GM19025 (cell line): ENCODE results near the gene L3MBTL4.
"Not testable (repeated sequence)": the region's sequence is repeated elsewhere in the genome, so short reads cannot be mapped to it uniquely, and the experiment has no call there.

Experiments used
- ATAC-seq: cut with Tn5 transposase; IDR thresholded peaks from one replicate; pipeline ENCODE4 v1.9.1; 2021; ENCODE audit warnings: mild to moderate bottlenecking, low read depth, moderate library complexity; ENCODE audit not compliant: unreplicated experiment

Gene L3MBTL4

DNA sequence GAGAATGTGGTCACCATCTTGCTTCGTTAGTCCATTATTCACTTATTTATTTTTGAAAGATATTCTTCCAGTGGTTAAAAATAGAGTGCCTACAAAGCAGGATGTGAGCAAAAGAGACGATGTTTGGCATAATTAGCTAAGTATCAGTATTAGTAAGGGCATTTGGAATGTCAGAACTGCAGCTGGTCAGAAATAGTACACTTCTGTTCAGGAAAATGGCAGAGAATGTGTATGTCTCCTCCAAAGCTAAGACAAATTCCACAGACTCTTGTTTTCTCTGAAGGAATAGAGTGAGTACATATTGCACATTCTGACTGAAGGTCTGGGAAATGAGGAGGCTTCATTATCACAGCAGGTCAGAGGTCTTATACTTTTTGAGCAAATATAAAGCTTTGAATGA, 209.0 kb downstream of the L3MBTL4 start:
- no peak for ATAC-seq

GRCh38 chr18:6204476-6204875, 210.2 kb downstream of the L3MBTL4 start:
- ATAC-seq, result no peak

GRCh38 chr18:6203791-6204190, 210.9 kb downstream of the L3MBTL4 start:
- no peak for ATAC-seq

- ATAC-seq, result no peak
These were observed 211.8 kb downstream of the L3MBTL4 start for GRCh38 chr18:6202861-6203260.

- no peak for ATAC-seq
These were observed 214.4 kb downstream of the L3MBTL4 start for GRCh38 chr18:6200204-6200774.

GRCh38 chr18:6199777-6200176, 214.9 kb downstream of the L3MBTL4 start:
- no peak for ATAC-seq

- no peak for ATAC-seq
These were observed 216.1 kb downstream of the L3MBTL4 start for GRCh38 chr18:6198585-6198984.

DNA sequence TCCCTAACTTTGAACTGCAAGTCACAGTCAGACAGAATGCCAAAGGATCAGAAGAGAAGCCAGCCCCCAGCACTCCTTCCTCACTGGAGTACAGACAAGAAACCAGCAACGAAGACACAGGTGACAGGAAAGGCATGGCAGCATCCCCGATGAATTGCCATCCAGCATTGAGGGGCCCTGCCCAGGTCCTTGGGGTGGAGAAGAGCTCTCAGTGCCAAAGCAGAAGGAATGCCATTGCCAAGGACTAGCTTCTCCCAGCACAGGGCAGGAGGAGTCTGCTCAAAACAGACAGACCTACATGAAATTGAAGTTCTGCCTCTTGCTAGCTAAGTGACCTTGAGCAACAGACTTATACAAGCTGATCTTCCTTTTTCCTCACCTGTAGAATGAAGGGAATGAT, 220.1 kb downstream of the L3MBTL4 start:
- no peak for ATAC-seq

GRCh38 chr18:6185782-6186181, 228.9 kb downstream of the L3MBTL4 start:
- not testable (repeated sequence) for ATAC-seq

GRCh38 chr18:6174983-6175745, 239.5 kb downstream of the L3MBTL4 start:
- no peak for ATAC-seq

DNA sequence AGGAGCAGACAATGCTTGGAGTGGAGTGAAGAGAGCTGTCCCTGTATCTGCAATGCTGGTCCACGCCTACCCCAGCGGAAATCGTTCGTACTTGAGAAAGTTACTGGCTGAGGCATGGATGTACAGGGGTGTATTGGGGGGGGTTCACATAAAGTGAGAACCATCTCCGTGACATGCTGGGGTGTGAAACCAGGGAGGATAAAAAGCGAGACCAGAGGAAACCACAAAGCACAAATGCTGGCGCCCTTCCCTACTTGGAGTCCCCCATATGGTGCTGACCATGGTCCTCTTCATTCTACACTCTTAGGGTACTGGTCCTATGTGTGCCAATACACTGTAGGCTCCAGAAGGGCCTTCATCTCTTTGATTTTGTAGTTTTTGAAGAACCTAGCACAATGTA, 244.1 kb downstream of the L3MBTL4 start:
- ATAC-seq, result no peak

- ATAC-seq, result no peak
These were observed 253.2 kb downstream of the L3MBTL4 start for GRCh38 chr18:6161549-6161948.

GRCh38 chr18:6159426-6159825, 255.3 kb downstream of the L3MBTL4 start:
- no peak for ATAC-seq

GRCh38 chr18:6158958-6159357, 255.8 kb downstream of the L3MBTL4 start:
- ATAC-seq, result no peak

DNA sequence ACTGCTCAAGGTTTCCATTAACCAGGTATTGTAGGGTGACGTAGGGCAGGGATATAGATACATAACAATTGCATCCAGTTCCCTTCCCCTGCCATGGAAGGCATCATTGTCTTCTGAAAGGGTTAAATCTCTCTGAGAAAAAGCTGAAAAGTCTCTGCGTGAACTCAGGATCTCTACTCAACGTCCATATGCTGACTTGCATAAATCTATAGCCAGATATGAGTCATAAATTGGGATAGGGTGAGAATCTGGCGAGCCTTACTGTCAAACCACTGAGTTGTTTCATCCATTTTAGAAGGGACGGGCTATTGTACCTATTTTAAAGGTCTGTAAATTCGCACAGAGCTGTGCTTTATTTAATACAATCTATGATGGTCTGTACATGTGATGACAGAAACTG, 258.3 kb downstream of the L3MBTL4 start:
- ATAC-seq, result no peak

- no peak for ATAC-seq
These were observed 259.0 kb downstream of the L3MBTL4 start for GRCh38 chr18:6155707-6156106.

DNA sequence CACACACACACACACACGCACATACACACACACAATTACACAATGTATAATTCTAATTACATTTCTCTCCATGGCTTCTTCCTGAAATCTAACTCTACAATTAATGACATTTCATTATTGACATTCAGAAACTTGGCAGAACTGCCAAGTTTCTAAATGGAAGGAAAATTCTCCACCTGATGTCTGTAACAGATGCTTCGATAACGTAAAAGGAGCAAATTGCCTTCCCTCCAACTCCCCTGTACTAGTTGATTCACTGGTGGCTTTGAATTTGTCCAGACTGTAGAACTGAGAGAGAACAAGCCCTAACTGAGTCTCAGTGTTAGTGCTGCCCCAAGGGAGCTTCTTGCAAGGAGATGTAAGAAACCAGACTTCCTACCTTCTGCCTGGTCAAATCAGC, 264.3 kb downstream of the L3MBTL4 start:
- no peak for ATAC-seq

DNA sequence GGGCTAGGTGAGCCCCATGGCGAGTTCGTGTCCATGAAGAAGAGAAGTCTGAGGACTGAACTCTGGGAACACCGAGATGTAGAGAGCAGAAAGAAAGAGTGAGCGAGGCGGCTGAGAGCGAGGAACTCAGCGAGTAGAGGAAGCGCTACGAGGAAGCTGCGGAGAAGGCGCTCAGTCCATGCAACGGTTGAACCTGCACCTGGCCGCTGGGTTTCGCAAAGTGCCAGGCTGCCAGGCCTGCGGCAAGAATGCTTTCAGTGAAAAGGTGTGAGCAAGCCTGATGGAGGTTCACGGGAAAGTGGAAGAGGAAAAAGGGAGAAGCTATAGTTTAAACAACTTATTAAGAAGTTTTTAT, 268.4 kb downstream of the L3MBTL4 start:
- ATAC-seq, result no peak

DNA sequence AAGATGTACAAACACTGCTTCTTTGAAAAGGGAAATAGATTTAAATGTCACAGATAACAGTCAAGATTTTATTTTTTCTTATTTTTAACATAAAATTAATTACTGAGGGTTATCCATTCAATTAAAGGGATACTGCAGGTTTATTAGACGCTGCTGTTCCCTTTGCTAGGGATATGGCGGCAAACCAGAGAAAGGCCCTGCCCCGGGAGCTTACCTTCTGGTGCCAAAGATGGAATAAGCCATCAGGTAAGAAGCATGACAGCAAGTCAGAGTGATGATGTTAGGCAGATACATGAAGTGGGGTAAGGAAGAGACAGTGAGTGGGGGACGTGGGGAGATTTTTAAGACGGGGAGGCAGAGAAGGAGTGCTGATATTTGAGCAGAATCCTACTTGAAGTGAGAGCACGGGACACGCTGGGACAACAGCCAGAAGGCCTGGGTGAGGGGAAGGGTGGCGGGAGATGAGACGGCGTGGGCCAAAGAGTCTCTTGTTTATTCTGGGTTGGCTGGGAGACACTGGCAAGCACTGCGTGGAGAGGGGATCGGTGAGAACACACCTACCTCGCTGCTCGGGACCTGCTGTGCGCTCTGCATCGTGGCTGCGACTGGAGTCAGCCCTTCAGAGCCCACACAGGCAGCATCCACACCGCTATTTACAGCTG, 268.9 kb downstream of the L3MBTL4 start:
- ATAC-seq, result no peak

- ATAC-seq, result no peak
These were observed 275.7 kb downstream of the L3MBTL4 start for GRCh38 chr18:6139007-6139406.

GRCh38 chr18:6135901-6136300, 278.8 kb downstream of the L3MBTL4 start:
- not testable (repeated sequence) for ATAC-seq

- not testable (repeated sequence) for ATAC-seq
These were observed 279.7 kb downstream of the L3MBTL4 start for GRCh38 chr18:6135029-6135428.
